GM19372 (cell line): ENCODE data around the gene DISC1.

Experiments
- ATAC-seq: cut with Tn5 transposase; IDR thresholded peaks from one replicate; pipeline ENCODE4 v1.9.1; 2021; ENCODE audit warnings: mild to moderate bottlenecking, low read depth, moderate library complexity; ENCODE audit not compliant: unreplicated experiment

The DISC1 gene

GRCh38 chr1:232017759-232018158, 391.2 kb downstream of the DISC1 start:
- no peak for ATAC-seq

DNA sequence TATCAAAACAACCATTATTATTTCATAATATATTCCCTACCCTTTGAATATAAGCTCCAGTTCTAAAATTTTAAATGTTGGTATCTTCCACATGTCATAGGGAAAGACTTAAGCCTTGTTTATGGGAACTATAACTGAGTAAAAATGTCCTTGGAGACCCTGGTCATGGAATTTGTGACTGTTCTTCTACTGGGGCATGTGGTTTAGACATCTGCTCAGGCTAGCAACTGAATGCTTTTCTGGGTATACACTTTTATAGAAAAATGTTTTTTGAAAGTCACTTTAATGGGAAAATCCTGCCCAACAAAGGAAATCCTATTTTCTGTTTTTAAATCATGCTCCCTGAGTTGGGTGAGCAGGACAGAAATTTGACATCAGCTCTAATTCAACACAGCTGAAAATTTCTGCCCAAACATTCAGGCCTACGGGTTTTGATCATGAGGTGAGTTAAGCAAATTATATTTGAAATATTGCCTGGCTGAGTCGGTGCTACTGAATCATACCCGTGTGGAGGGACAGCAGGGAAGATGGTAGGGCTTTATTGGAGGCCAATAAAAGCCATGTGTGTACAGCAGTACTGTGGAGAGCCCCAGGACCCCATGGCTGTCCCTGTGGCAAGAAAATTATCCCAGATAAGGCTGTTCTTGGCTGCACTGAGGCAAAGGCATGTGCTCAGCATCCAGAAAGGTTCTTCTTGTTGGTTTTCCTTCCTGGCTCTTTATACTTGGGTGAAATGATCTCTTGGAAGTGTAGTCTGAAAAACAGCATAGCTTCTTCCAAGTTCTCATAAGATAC, 391.8 kb downstream of the DISC1 start:
- no peak for ATAC-seq

- no peak for ATAC-seq
Observed at GRCh38 chr1:232019026-232019340, 392.4 kb downstream of the DISC1 start.

DNA sequence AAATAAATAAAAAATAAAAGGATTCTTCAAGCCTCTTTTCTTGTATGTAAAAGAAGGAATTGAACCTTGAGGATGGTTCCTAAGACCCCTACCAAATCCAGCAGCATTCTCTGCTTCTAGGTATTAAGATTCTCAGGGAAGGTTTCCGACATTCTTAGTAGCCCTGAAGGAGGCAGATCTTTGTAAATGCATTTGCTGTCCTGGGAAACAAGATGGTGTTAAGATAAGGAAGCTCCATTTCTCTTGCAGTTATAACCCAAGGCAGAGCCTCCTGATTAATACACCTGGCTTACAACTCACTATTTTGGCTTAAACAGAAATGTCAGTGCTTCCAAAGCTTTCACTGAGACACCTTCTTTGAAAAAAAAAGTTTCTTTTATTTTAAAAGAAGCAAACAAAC, 393.8 kb downstream of the DISC1 start:
- ATAC-seq = no peak

DNA sequence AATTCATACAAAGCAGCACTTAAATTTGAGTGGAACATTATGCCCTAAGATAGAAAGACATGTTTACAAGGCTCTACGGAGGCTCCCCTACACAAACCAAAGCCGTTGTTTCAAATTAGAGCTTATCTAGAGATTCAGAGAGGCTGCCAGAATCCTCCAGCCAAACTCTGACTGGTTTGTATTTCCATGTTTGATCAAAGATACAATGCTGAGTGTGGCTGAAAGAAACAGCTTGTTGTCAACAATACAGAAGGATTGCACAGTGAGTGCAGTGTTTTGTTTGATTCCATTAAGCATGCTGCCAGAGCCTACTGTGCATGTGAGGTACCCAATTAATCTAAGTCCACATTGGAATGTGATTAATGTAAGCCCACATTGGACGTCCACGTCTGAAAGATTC, 402.7 kb downstream of the DISC1 start:
- ATAC-seq = no peak

- no peak for ATAC-seq
Observed at GRCh38 chr1:232031156-232031555, 404.6 kb downstream of the DISC1 start.

GRCh38 chr1:232033285-232033684, 406.7 kb downstream of the DISC1 start:
- ATAC-seq = no peak

GRCh38 chr1:232034556-232034955, 408.0 kb downstream of the DISC1 start:
- no peak for ATAC-seq

- ATAC-seq = no peak
Observed at GRCh38 chr1:232036181-232036933, 409.8 kb downstream of the DISC1 start.

GRCh38 chr1:232037774-232038388, 411.3 kb downstream of the DISC1 start:
- no peak for ATAC-seq

DNA sequence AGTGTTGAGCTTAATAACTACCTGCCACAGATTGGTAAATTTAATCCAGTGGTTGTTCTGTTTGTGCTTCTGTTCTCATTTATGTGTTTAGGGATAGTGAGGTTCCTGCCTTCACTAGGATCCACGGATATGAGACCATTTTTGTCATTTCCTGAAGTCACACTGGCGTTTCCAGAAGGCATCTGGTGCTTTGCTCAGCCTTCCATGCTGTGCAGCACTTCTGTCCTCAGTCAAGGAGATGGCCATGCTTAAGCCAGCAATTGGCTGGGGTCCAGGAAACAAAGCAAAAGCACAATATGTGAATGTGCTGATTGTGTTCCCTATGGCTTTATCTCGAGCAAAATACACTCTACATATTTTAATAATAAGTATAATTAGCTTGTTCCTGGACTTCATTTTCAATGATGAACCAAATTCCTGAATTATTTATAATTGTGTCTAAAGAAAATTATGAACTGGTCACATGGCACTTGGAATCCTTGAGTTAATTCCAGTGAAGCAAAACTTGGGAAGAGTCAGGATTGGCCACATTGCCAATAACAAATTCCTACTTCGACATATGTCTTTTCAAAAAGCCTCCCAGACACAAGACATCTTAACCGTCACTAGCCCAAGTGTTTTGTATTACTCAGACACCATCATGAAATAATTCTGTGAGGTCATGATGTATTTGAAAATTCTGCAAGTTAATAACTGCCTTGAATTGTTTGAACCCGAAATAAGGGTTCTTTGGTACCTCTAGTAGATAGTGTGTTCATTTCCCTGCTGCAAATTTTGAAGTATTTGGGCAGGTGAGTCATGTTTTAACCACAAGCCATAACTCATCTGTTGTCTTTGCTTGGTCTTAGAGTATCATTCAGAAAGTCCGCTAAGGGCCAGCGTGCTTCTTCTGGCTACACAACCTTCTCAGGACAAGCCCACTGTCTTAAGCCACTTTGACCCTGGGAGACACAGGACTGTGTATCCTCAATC, 412.4 kb downstream of the DISC1 start:
- no peak for ATAC-seq

- no peak for ATAC-seq
Observed at GRCh38 chr1:232040260-232040659, 413.7 kb downstream of the DISC1 start.

DNA sequence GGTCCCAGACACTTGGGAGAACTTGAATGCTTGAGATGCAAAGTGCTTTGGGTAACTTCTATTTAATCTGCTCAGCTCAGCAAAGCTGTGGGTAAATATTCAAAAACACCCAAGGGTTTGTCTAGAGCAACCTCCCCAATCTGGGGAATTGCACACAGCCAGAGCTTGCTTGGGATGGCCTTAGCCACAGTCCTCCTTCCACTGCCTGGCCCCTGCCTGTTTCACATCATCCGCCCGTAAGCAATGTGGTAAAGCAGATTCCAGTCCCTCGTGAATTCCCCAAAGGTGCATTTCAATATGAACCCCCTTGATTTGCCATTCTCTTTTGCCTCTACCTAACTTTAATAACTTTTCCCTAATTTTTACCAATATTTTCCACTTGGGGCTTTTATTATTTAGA, 418.1 kb downstream of the DISC1 start:
- ATAC-seq = no peak

DNA sequence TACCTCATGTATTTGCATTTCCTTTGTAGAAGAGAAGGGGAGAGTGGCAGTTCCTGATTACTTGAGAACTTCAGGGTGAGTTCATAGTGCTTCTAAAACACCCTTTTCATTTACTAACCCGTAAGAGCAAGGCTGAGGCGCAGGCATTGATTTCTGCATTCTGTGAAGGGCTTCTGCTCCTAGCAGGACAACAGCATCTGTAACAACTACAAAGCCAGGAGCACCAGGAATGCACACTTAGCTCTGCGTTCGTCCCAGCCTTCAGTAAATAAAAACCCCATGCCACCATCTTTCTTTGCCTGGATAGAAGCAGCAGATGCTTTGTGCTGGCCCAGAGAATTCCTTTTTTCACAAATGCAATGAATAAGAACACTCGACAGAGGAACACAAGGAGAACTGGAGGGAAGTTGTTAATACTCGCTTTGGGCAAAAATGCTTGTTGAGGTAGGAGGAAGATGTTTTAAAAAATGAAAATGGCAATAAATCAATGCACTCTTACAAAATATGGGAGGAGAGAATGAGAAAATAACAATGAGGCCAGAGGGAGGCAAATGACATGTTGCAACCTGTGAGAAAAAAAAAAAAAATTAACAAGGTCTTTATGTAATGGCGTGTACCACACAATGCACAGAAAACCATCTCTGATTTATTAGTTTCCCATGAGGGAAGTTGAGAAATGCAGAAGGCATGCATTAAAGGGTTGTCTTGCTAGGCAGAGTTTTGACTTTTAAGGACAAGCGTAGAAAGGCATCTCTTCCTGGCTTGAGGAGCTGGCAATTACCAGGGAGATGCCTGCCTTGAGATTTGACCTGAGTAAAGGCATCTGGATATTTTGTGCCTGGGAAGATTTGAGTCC, 418.8 kb downstream of the DISC1 start:
- ATAC-seq = no peak

- no peak for ATAC-seq
Observed at GRCh38 chr1:232046451-232047306, 420.1 kb downstream of the DISC1 start.

DNA sequence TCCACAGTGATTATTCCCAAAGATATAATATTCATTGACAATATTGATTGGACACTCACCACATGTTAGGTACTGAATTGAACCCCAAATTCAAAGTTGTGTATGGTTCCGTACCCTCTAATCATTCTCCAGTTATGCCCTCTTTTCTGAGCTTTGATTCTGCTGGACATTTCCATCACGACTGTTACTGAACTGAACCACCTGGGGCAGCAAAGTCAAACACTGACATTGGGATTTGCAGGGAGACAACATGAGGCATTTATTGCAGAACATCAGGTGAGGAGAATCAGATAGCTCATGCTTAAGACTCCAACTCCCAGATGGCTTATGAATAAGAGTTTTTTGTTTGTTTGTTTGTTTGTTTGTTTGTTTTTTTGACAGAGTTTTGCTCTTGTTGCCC, 420.9 kb downstream of the DISC1 start:
- ATAC-seq = no peak

DNA sequence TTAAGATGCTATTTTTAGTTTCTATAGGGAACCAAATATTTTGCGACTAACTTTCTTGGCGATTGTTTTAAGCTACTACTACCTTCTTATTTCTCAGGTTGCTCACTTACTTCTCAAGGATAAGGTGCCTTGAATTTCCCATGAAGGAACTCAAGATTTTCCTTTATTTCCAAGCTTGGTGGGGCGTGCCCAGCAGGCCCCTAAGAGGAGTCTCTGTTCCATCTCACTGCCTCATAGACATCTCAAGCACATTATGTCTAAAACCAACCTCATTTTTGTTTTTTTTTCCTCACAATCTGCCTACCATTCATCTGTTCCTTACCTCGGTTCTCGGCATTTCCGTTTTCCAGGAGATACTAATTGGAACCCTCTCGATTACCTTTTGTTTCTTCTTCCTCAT, 421.9 kb downstream of the DISC1 start:
- ATAC-seq = no peak

GRCh38 chr1:232049335-232049734, 422.7 kb downstream of the DISC1 start:
- ATAC-seq = no peak
